GM20431 (cell line): Measurements from ENCODE around the gene PCARE.

ENCODE experiments used
- in situ Hi-C: fragments of 300-500 bp; cut with MseI, MboI; formaldehyde crosslinking; loops from one replicate; pipeline ENCODE4 v1.15.0; 2020; ENCODE audit warnings: low sequenced_read_pairs; ENCODE audit not compliant: unreplicated experiment

Gene PCARE

DNA sequence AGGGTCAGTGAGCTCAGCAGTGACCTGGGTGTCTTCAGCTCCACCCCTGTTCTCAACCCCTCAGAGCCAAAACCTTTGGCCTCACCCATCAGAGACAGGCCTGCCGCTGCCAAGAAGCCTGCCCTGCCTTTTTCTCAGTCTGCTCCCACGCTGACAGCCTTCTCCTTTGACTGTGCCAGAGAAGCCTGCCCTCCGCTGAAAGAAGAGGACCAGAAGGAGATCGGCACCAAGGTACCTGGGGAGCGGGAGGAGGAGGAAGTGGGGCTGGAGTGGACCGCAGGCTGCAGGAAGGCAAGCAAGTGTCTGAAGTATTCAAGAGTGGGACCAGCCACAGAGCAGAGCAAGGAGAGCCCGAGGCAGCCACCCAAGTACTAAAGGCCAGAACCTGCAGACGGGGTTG lies 60.0 kb downstream of the PCARE start:
- in situ Hi-C loops: no loop called here

DNA sequence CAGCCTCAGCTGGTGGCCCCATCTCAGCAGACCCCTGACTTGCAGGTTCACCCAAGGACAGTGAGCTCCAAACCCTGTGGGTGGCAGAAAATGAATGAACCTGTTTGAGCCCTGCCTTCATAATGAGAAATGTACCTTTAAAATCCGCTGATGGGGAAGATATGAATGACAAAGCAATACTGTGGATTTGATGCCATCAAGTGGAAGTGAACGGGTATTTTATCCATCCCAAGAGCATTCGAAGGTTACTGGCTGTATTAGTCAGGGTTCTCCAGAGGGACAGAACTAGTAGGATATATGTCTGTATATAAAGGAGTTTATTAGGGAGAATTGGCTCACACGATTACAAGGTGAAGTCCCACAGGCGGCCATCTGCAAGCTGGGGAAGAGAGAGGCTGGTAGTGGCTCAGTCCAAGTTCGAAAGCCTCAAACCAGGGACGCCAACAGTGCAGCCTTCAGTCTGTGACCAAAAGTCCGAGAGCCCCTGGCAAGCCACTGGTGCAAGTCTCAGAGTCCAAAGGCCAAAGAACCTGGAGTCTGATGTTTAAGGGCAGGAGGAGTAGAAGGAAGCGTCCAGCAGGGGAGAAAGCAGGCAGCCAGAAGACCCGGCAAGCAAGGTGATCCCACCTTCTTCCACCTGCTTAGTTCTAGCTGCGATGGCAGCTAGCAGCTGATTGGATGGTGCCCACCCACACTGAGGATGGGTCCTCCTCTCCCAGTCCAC lies 61.1 kb downstream of the PCARE start:
- in situ Hi-C loops: no loop called here

DNA sequence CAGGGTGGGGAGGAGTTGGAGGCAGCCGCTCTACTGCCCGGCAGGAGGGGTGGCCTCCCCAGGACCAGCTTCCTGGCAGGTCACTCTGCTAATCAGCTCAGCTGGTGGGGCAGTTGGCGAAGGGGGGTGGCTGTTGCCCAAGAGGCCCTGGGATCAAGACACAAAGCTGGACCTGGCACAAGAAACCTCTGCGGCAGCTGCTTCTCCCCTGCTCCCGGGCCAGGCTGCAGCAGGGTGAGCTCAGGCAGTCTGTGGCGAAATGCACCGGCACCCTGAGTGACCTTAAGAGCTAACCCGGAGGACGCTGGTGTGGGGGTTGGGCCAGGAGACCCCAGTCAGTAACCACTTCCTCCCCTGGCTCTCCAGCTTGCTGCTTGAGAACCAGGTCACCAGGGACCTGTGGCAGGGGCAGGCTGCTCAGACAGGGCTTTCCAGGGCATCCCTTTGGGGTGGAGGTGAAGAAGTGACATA lies 62.1 kb downstream of the PCARE start:
- in situ Hi-C loops: no loop called here
